Germinal center (tissue), 1 donor: Measurements from ENCODE around the gene MTARC1.
A peak's percentile ranks its signal among the peaks of the same experiment; 100 is the strongest.

Experiments used
- DNase-seq: peaks from one replicate; pipeline ENCODE4 v3.0.0; 2012; ENCODE audit warnings: mixed read lengths, low spot score

The MTARC1 gene

DNA sequence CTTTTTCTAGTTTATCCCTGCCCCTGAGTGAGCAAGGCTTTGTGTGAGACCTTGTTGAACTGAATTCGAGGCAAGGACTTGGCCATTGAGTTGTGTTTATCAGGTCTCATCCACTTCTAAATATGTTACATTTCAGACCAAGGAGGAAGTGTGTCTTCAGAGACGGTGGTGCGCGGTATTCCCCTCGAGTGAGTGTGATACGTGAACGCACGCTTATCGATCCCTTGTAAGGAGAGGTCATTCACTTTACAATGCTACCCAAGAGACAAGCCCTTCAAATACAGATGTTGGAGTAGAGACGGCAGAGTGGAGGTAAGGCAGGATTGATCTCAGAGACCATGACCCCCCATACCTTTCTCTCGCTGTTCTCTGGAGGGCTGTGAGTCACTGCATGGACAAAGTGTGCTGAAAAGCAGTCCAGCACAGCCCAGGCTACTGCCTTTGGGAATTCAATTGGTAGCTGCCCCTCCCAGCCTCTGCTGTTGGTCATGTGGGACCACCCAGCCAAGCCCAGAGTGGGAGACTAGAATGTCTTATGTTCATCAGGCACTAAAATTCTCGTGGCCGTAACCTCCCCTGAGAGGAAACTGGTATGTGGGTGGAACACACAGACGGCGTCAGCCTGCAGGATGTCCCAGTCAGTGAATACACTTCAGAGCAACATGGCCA lies 16.3 kb upstream of the MTARC1 start:
- DNase-seq: peak; percentile 62

DNA sequence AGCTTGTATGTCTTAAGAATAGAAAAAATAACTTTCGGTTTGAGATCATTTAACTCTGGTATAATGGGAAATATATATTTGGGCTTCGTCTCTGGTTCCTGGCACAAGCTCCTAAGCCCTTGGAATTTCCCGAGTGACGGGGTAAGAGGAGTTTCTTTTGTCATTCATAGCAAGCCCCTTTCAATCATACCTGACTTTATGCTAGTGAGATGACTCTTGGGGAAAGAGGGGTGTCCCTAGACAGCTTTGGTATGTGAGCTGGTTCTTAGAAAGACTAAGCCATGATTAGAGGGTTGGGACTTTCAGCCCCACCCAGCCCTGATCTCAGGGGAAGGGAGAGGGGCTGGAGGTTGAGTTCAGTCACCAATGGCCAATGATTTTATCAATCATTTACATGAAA lies 13.9 kb upstream of the MTARC1 start:
- DNase-seq: no peak

DNA sequence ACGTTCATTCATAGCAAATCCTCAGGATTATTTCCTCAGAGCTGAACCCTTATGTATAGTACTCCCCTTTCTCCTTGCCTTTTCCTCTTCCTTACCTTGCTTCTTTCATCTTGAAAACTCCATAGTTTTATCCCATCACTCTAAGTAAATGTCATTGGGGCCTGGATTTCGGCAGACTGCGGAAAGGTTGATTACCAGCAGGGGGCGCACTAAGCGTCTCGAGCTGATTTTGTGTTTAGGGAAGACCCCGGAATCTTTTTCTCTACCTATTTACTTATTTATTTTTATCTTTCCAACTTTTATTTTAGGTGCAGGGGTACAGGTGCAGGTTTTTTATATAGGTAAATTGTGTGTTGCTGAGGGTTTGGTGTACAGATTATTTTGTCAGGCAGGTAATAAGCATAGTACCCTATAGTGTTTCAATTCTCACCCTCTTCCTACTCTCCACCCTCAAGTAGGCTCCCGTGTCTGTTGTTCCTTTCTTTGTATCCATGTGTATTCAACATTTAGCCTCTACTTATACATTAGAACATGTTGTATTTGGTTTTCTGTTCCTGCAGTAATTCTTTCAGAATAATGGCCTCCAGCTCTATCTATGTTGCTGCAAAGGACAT lies 11.4 kb upstream of the MTARC1 start:
- DNase-seq: peak; percentile 55

DNA sequence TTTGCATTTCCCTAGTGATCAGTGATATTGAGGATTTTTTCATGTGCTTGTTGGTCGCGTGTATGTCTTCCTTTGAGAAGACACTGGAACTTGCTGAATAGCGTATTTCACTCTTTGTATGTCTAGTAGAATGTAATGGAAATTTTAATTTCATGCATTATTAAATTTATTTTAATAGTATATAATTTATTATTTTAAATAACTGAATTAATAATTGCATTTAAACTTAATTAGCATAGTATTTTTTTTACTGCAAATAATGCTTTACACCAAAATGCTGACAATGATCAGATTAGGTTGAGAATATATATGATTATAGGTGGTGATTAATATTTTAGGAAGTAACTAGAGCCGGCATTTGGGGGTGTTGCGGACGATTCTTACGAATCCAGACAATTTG lies 10.5 kb upstream of the MTARC1 start:
- DNase-seq: no peak

DNA sequence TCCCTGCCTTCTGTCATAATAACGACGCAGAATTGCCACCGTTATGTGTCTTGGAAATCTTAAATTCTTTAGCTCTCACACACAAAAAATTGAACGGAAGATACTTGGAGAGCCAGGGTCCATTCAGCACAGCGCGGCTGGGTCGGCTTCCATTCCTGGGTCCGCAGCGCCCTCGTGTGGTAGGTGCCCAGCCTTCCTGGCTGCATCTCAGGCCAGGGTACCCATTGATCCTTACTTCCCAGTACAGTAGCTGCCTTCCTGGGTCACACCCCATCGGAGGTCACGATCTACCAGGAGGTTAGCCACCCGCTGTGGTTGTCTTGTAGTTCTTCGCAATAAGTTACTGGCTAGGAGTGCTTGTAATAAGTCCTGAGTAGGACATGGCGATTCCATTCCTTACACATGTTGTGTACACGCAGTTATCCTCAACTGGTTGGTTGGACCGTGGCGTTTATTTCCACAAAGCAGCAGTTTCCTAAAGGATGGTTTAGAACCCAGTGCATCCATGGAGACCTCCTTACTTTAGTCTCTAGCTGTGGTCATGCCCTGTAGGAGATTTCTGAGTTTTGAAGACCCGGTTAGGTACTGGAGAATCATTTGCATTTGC lies 9.9 kb upstream of the MTARC1 start:
- peak; percentile 79 for DNase-seq

DNA sequence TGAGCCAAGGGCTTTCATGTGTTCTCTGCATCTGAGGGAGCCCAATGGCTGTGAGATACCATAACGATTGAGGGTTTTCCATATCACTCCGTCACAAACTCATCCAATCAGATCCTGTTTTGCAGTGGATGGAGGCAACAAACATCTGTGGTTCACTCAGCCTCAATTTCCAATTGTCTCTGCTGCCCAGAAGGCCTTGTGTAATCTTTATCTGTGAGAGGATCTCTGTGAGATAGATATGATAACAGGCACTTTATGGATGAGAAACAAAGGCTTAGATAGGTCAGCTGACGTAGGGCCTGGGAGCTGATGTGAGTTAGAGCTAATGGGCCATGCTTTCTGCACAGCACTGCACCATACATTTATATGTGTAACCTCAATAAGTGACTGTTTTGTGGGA lies 3.3 kb upstream of the MTARC1 start:
- DNase-seq: no peak

DNA sequence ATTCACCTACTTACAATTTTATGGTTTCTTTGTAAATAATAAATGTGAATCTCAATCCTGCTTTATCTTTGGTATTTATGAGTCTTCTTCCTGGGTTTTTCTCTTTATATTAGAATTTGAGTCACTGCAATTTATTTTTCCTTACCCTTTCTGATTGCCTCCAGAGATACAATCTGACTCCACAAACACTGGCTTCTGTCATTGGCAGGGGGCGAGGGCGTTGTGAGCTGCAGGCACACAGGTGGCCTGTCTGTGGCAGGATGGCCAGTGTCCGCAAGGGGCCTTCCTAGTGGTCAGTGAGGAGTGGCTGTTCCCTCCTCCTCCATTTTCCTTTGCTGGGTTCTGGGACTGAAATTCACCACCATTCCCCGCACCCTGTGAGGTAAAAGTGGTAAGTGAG lies 2.0 kb upstream of the MTARC1 start:
- DNase-seq: no peak

DNA sequence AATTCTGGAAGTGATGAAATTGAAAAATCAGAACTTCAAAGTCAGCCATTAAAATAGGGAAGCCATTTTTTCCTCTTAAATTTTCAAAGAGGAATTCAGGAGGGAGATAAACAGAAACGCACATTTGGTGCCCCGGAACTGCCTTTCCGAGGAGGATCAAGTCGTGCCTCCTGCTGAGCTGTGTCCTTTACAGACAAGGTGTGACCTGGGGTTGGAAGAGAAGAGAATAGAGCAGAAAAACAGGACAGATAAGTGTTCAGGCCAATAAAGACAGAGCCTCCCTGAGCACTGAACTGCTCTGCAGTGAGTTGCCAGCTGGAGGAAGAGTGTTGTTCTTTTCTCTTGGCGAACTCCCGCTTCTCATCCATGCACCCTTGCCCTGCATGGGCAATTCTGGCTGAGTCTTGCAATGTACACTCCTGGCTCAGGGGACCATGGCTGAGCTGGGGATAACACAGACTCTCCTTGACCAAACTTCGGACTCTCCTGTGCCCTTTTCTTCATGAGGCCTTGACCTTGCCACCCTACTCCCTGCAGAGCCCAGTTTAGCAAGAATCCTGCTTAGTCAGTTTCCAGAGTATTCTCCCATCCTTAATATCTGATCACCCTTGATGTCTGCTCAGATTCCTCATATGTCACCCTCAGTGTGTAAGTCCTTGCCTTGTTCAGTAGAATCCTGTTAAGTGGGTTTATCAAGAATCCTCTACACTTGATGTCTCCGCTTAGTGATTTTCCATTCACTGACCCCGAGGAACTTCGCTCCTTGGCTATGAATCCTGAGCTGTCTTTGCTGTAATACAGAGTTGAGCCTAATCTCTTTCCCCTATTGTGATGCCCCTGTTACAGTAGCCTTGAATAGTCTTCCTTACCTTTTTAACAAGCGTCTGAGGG lies 1.3 kb upstream of the MTARC1 start:
- DNase-seq: no peak

DNA sequence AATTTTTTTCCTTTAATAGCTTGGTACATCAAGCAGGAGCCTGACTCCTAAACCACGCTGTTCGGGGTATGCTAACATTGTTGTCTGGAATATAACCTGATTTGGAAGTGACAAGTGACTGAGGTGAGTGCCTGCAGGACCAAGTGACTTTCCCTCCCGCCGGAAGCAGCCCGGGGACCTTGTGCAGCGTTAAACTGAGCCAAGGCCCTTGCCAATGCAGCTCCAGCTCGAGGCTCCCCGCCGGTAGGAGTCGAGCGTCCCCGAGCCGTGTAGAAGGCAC lies 716 bp upstream of the MTARC1 start:
- DNase-seq: no peak

DNA sequence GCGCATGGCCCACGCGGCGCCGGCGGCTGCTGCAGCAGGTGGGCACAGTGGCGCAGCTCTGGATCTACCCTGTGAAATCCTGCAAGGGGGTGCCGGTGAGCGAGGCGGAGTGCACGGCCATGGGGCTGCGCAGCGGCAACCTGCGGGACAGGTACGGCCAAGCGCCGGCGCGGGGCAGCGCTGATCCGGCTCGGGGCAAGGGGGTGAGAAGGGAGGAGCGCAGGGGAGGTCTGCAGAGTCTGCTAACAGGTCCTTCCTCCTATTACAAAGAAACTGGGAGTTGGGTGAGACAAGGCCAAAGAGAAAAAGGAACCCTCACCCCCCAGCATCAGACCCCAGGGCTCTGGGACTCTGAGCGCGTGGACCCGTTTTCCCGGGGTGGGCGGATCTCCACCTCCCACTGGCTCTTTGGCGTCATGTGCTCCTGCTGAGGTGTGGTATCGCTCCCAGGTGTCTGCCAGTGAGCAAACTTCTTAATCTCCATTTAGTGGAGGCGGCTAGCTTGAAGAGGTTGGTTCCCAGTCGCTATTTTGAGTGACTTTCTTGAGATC lies 431 bp downstream of the MTARC1 start:
- DNase-seq: peak; percentile 18

DNA sequence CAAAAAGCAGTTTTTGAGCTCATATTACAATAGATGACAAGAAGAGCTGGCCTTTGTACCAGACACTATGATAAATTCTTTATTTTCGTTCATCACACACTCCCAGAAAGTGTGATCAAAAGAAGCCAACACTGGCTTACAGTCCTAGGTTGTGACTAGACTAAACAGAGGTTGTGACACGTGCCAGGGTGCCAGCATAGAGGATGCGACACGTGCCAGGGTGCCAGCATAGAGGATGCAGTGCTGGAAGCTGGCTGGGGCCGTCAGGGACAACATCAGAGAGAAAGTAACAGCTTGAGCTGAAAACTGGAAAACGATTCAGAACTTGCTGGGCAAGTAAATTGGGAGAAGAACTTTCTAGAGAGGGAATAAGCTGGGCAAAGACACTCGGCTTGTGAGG lies 2.2 kb downstream of the MTARC1 start:
- DNase-seq: no peak

DNA sequence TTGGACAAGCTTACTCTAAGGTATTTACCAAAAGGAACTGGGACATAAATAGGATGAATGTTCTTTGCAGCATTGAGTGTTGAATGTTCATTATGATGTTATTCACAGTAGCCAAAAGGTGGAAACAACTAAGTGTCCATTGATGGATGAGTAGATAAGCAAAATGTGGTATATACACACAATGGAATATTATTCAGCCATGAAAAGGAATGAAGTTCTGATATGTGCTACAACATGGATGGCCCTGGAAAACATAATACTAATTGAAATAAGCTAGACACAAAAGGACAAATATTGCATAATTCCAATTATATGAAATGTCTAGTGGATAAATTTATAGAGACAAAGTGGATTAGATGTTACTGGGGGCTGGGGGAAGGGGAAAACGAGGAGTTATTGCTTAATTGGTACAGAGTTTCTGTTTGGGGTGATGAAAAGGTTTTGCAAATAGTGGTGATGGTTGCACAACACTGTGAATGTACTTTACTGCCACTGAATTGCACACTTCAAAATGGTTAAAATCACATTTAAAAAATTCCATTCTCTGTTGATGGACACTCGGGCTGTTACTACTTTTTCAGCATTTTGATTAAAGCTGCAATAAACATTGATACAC lies 2.9 kb downstream of the MTARC1 start:
- no peak for DNase-seq

DNA sequence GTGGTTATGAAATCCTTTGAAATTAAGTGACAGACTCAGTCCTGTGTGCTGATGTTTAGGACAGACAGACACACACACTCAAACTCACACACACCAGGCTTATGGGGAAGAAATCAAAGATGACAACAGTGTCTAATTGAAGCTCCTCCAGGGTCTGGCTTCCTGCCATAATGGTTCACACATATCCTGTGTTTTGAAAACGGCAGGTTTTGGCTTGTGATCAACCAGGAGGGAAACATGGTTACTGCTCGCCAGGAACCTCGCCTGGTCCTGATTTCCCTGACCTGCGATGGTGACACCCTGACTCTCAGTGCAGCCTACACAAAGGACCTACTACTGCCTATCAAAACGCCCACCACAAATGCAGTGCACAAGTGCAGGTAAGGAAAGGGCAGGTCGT lies 4.6 kb downstream of the MTARC1 start:
- no peak for DNase-seq

DNA sequence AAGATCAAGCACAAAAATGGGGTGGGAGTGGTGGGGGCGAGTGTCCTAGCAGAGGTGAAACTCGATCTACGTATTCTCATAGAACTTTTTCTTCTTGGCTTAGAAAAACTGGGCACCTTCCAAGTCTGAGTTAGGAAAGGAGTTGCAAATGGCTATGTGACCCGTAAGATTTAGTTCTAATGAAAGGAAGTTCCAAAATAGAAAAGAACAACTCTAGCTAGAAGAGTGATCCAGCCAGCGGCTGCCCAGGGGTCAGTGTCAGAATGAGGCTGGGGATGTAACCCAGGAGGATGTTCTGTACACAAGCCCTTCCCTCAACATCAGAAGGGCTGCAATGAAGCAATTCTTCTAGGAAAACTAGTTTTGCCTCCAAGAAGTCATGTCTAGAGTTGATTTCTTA lies 5.2 kb downstream of the MTARC1 start:
- DNase-seq: no peak

DNA sequence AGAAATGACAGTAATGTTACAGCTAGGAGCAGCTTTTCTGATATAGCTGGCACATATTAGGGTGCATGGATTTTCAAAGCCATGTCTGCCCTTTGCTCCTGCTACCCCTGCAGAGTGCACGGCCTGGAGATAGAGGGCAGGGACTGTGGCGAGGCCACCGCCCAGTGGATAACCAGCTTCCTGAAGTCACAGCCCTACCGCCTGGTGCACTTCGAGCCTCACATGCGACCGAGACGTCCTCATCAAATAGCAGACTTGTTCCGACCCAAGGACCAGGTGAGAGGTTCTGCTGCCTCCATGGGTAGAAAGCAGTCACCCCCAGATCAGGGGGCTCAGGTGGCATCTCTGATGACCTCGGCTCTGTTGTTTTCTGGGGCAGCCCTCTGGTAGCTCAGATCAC lies 9.8 kb downstream of the MTARC1 start:
- no peak for DNase-seq

DNA sequence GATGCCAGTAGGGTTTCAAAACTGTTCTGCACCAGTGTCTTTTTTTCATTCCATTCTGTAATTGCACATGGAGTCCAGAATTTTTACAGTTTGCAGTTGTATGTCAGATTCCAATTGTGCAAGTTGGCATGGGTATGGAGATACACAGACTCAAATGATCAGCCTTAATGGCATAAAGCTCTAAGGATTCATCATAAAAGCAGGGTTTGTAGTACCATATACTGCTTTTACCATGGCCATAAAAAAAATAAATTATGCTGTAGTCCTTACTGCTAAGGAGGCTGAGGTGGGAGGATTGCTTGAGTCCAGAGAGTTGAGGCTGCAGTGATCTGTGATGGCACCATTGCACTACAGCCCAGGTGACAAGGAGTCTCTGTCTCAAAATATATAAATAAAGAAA lies 10.3 kb downstream of the MTARC1 start:
- DNase-seq: no peak

DNA sequence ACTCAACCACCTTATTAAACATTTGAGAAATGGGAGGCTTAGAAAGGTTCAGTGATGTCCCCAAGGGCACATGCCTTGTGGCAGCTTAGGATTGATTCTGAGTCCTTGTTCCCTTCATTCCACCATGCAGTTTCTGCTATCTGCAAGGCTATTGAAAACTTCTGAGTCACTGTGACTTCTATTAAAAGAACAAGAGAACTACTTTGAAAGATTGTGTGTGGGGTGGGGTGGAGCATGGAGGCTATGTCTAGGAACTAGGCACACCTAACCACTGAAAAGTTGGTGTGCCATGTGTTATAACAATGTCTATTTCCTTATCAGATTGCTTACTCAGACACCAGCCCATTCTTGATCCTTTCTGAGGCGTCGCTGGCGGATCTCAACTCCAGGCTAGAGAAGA lies 10.8 kb downstream of the MTARC1 start:
- DNase-seq: no peak

DNA sequence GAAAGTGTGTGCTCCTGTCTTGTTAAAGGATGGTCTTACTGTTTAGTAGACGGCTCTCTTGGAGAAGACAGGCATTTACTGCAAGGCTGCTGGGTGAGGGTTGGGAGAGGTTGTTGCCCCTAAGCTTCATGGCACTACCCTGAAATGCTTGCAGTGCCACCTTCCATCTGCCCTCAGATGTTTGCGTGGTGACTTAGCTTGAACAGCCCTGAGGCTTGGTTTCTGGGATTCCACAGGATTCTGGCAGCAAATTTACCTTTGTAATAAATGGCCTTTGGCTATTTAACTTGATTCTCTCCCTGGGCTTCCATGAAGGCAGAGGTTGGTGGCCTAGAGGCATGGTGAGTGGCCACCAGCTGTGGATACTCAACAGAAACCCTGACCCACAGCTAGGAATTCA lies 11.6 kb downstream of the MTARC1 start:
- no peak for DNase-seq

DNA sequence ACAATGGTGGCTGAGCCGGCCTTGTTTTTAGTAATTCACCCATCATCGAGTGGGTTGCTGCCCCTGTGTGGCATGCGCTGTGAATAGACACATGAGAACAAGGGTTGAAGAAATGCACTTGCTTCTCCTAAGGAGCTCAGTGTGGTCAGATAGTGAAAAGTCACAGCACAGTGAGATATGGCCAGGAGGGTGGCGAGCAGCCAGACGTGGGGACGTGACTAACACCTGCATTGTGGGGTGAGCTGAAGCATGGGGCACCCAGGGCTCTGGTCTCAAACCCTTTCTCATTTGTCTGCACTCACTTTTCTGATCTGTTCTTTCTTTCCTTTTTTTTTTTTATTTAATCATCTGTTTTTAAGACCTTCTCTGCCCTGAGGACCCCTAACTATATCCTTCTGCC lies 13.5 kb downstream of the MTARC1 start:
- no peak for DNase-seq

DNA sequence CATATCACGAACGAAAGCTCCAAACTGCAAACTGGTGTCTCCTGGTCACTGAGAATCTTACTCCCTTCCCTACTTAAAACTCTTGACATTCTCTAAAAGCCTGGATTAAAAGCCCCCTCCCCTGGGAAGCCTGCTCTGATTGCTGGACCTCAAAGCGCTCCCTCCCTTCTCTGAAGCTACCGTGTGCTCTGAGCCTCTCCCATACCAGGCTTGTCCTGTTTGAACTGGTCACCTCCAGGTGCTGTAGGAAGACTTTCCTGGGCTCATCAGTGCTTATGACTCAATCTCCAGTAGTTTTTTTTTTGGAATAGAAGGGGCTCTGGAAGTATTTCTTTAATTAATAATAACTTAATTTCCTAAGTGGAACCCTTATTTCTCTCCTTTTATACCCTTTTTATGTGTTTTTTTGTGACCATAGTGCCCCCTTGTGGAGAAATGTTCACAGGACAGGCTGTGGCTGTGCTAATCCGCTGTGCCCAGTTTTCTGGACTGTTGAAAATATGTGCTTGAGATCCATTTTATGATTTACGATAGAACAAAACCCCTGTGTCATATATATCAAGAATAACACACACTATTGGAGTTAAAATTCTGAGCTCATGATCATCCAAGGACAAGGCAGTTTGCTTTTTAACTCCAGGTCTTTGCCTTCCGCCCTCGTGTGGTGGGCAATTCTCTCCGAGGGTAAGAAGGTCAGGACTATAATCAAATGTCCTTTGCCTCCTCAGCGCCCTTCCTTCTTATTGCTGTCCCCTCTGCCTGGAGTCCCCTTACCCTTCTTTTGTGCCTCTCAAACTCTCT lies 16.9 kb downstream of the MTARC1 start:
- peak; percentile 30 for DNase-seq

DNA sequence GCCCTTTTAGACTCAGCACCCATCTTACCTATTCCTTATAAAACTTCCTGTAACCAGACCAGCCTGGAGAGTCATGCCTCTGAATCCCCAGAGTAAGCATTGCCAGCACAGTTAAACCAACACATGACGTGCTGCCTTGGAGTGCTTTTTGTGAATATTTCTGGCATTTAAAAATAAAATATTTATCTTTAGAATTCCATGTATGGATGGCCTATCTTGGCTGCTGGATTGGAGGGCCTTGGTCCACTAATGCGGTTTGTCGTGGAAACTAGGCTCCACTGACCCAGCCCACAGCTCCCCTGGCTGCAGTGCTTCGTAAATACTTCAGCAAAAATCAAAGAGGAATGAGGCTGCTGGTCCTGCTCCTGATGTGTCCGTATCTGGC lies 17.5 kb downstream of the MTARC1 start:
- no peak for DNase-seq

DNA sequence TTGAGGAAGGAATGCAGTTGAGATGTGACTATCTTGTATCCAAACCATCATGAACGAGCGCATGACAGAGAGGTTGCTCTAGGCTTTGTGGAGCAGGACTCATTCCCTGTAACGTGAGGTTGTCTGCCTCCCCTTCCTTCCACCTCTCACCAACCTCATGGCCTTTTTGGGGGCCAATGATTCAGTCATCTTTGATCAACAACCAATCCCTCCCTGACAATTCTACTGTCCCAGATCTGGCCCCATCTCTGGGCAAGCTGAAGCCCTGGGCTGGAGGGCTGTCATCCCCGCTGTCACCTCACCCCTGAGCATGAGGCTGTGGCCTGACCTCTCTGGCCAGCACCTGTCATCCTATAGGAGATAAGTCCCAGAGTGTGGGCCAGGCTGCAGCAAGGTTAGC lies 19.7 kb downstream of the MTARC1 start:
- no peak for DNase-seq
